WI38 (cell line): ENCODE data around the gene CT47C1.

ENCODE experiments used
- H3K4me3 ChIP-seq: 2 replicates; pipeline ENCODE4 v1.5.1; 2011; ENCODE audit warnings: low read depth, mild to moderate bottlenecking, control low read depth, low read length
- TF ChIP-seq, protein P1 (sequence below): IDR thresholded peaks from 2 replicates; pipeline ENCODE4 v1.5.1; 2012; ENCODE audit warnings: low read depth, mild to moderate bottlenecking, control low read depth, low read length

Gene CT47C1

DNA sequence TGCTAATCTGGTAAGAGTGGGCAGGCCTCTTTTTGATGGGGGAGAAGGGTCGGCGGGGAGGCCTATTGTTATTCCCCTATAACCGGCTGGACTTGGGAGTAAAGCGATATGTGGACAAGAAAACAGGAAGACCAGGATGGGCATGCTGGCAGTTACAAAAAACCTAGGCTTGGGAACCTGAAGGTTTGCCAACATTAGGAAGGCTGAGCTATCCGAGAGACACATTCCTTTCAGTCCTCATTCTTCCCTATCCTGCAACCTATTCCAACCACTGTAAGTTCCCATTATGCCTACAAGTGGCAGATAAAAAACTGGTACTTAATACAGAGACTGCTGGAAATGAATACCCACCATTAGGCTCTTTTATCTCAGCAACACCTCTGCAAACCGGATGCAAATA is 32.4 kb upstream of the CT47C1 start:
- TF ChIP-seq, protein P1, sequence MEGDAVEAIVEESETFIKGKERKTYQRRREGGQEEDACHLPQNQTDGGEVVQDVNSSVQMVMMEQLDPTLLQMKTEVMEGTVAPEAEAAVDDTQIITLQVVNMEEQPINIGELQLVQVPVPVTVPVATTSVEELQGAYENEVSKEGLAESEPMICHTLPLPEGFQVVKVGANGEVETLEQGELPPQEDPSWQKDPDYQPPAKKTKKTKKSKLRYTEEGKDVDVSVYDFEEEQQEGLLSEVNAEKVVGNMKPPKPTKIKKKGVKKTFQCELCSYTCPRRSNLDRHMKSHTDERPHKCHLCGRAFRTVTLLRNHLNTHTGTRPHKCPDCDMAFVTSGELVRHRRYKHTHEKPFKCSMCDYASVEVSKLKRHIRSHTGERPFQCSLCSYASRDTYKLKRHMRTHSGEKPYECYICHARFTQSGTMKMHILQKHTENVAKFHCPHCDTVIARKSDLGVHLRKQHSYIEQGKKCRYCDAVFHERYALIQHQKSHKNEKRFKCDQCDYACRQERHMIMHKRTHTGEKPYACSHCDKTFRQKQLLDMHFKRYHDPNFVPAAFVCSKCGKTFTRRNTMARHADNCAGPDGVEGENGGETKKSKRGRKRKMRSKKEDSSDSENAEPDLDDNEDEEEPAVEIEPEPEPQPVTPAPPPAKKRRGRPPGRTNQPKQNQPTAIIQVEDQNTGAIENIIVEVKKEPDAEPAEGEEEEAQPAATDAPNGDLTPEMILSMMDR = no peak
- no peak overlapping the region for H3K4me3 ChIP-seq

DNA sequence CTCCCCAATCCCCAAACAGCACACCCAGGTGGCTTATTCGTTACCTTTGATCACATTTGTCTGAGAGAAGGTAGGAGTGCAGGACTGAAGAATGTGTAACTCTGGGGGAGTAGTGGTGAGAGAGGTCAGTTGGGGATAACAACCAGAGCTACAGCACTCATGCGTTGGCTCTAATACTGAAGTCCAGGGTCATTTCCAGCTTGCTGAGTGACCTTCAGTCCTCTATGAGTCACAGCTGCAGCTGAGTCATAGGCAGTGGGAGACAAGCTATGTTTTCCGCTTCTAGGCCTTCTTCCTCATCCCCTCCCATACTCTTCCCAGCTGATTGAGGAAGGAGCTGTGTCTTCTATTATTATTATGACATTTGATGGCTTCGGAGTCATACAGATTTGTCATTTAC is 31.6 kb upstream of the CT47C1 start:
- TF ChIP-seq, protein P1 = no peak

GRCh38 chrX:119042040-119042439 is 30.8 kb upstream of the CT47C1 start:
- H3K4me3 ChIP-seq = no peak overlapping the region
- TF ChIP-seq, protein P1 = no peak

More for the DNA sequence above, 31.6 kb upstream of the CT47C1 start:
- no peak overlapping the region for H3K4me3 ChIP-seq

- TF ChIP-seq, protein P1 = no peak
- no peak overlapping the region for H3K4me3 ChIP-seq
These were observed 29.8 kb upstream of the CT47C1 start for GRCh38 chrX:119042996-119043395.

GRCh38 chrX:119045884-119046283 is 26.9 kb upstream of the CT47C1 start:
- TF ChIP-seq, protein P1 = no peak
- H3K4me3 ChIP-seq = no peak overlapping the region

DNA sequence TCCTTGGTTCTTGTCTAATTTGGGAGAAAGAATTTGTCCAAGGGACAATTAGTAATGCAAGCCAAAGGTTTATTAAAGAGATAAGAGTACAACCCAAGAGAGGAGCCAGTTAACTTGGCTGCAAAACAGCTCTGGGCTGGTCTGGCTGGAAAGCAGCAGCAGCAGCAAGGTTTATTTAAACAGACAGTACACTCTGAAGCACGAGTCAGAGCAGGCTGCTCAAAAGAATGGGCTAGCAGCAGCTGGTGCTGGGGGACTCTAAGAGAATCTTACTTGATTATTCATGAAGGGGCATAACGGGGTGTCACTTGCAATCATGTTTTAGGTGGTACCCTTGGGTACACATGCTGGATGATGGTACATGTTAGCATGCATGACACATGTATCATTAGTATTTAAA is 17.1 kb upstream of the CT47C1 start:
- TF ChIP-seq, protein P1 = no peak

GRCh38 chrX:119062750-119063374 is 9.9 kb upstream of the CT47C1 start:
- no peak overlapping the region for H3K4me3 ChIP-seq

More for the DNA sequence above, 17.1 kb upstream of the CT47C1 start:
- H3K4me3 ChIP-seq = no peak overlapping the region

More at GRCh38 chrX:119062750-119063374, 9.9 kb upstream of the CT47C1 start:
- TF ChIP-seq, protein P1 = no peak
